Measurements from ENCODE around the gene LUZP2.

LUZP2 gene

DNA sequence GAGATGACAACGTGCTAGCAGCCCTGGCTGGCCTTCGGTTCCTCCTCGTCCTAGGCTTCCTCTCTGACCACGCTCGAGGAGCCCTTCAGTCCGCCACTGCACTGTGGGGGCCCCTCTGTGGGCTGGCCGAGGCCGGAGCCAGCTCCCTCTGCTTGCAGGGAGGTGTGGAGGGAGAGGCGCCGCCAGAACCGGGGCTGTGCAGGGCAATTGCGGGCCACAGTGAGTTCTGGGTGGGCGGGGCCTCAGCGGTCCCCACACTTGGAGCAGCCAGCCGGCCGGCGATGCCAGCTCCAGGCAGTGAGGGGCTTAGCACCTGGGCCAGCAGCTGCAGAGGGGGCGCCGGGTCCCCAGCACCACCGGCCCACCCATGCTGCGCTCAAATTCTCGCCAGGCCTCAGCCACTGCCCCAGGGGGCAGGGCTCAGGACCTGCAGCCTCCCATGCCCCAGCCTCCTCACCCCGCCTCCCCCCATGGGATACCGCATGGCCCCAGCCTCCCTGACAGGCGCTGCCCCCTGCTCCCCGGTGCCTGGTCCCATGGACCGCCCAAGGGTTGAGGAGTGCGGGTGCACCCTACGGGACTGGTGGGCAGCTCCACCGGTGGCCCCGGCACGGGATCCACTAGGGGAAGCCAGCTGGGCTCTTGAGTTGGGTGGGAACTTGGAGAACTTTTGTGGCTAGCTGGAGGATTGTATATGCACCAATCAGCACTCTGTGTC, 399.4 kb downstream of the LUZP2 start:
- Mint-ChIP-seq H3K4me1 (peaks cover 11% of the 10 kb centered on the region), H3K27ac (no peak overlapping the region), H3K4me3 (no peak overlapping the region), H3K27me3 (ENCODE audit: low read depth) (no peaks in the 10 kb centered on the region), H3K9me3 (peaks cover 3% of the 10 kb centered on the region), H3K36me3 (ENCODE audit: low read depth) (no peaks in the 10 kb centered on the region)
- TF ChIP-seq, protein P1, sequence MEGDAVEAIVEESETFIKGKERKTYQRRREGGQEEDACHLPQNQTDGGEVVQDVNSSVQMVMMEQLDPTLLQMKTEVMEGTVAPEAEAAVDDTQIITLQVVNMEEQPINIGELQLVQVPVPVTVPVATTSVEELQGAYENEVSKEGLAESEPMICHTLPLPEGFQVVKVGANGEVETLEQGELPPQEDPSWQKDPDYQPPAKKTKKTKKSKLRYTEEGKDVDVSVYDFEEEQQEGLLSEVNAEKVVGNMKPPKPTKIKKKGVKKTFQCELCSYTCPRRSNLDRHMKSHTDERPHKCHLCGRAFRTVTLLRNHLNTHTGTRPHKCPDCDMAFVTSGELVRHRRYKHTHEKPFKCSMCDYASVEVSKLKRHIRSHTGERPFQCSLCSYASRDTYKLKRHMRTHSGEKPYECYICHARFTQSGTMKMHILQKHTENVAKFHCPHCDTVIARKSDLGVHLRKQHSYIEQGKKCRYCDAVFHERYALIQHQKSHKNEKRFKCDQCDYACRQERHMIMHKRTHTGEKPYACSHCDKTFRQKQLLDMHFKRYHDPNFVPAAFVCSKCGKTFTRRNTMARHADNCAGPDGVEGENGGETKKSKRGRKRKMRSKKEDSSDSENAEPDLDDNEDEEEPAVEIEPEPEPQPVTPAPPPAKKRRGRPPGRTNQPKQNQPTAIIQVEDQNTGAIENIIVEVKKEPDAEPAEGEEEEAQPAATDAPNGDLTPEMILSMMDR (IDR thresholded peaks at IDR 0.05; ENCODE audit: unreplicated experiment in 3 of 3) = no peak

DNA sequence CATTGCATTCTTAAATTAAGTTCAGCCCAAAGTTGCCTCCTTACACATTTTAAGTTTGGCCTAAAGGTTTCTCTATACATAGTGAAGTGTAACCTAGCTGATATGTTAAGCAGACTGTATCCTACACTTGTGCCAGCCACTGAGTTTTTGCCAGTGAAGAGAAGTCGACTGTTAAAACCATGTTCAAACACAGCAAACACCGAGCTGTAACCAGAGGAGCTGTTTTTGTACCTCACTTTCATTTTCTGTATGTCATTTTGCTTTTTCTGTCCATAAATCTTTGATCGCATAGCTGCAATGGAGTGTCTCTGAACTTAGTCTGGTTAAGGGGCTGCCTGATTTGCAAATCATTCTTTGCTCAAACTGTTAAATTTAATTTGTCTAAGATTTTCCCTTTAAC, 403.7 kb downstream of the LUZP2 start:
- no peaks in the 10 kb centered on the region for H3K27me3 Mint-ChIP-seq (ENCODE audit: low read depth)
- H3K4me1 Mint-ChIP-seq = peaks cover 12% of the 10 kb centered on the region
- H3K4me3 Mint-ChIP-seq = no peak overlapping the region

DNA sequence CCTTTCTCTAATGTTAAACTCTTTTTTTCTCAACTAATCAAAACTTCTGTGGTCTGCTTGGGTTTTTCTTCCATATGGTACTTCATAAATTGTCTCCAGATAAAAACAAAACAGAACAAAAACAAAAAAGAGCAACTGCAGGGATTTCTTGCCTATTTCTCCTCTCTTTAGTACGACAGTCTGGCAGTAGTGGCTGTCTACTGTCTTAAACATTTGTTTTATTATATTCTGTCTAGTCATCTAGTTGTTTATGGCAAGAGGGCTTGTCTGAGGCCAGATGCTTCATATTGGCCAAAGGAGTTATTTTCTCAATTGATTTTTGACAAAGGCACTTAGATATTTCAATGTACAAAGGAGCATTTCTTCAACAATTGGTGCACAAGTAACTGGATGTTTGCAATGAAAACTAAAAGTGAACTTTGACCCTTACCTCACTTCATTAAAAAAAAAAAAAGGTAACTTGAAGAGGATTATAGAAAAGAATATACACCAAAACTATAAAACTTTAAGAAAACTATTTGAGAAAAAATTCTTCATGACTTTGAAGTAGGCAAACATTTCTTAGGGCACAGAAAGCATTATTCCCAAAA, 404.2 kb downstream of the LUZP2 start:
- H3K9me3 Mint-ChIP-seq = peaks cover 3% of the 10 kb centered on the region
- no peaks in the 10 kb centered on the region for H3K27me3 Mint-ChIP-seq (ENCODE audit: low read depth)
- no peak overlapping the region for H3K4me3 Mint-ChIP-seq
- H3K4me1 Mint-ChIP-seq = peaks cover 12% of the 10 kb centered on the region
- no peaks in the 10 kb centered on the region for H3K36me3 Mint-ChIP-seq (ENCODE audit: low read depth)
- TF ChIP-seq, protein P1 (IDR thresholded peaks at IDR 0.05; ENCODE audit: unreplicated experiment in 3 of 3) = no peak
- peak overlapping the region; percentile 79 to 88 (median 82) for H3K27ac Mint-ChIP-seq

More for the DNA sequence above, 403.7 kb downstream of the LUZP2 start:
- Mint-ChIP-seq H3K36me3 (ENCODE audit: low read depth) (no peaks in the 10 kb centered on the region), H3K27ac (peak overlapping the region; percentile 79 to 88 (median 82)), H3K9me3 (peaks cover 3% of the 10 kb centered on the region)
- TF ChIP-seq, protein P1 (IDR thresholded peaks at IDR 0.05; ENCODE audit: unreplicated experiment in 3 of 3) = no peak

- H3K4me1 Mint-ChIP-seq = peaks cover 12% of the 10 kb centered on the region
- no peak overlapping the region for H3K27ac Mint-ChIP-seq
- no peaks in the 10 kb centered on the region for H3K9me3 Mint-ChIP-seq
- TF ChIP-seq, protein P1 (IDR thresholded peaks at IDR 0.05; ENCODE audit: unreplicated experiment in 3 of 3) = no peak
- no peaks in the 10 kb centered on the region for H3K36me3 Mint-ChIP-seq (ENCODE audit: low read depth)
- H3K27me3 Mint-ChIP-seq (ENCODE audit: low read depth) = no peaks in the 10 kb centered on the region
- H3K4me3 Mint-ChIP-seq = no peak overlapping the region
These were observed 406.7 kb downstream of the LUZP2 start for GRCh38 chr11:24903555-24903954.

DNA sequence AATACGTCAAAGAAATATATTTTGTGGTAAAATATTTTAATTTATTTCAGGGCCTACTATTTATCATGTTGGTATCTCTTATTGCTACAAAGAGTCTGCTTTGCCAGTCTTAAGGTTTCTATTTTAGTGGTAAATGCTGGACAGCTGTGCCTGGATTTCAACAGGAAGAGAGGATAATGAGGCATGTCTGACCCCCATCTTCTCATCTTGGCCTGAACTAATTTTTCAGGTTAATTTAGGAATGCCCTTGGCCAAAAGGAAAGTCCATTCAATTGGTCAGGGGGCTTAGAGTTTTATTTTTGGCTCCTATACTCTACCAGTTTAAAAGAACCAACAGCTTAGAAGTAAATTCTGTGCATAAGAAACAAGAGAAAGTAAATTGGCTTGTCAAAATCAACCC, 428.2 kb downstream of the LUZP2 start:
- Mint-ChIP-seq H3K27ac (no peak overlapping the region), H3K4me1 (peaks cover 3% of the 10 kb centered on the region), H3K36me3 (ENCODE audit: low read depth) (no peaks in the 10 kb centered on the region), H3K27me3 (ENCODE audit: low read depth) (no peaks in the 10 kb centered on the region), H3K4me3 (no peak overlapping the region), H3K9me3 (peaks cover 23% of the 10 kb centered on the region)
- TF ChIP-seq, protein P1 (IDR thresholded peaks at IDR 0.05; ENCODE audit: unreplicated experiment in 3 of 3) = no peak
